Measurements from ENCODE around the gene CASZ1. TPM values are rescaled to one million over a fixed set of nuclear protein-coding genes. Genes with fewer than 3 reads are reported as not detected.

Gene CASZ1
- total RNA-seq, 1 donor from 2014 or later: 58.2 TPM

DNA sequence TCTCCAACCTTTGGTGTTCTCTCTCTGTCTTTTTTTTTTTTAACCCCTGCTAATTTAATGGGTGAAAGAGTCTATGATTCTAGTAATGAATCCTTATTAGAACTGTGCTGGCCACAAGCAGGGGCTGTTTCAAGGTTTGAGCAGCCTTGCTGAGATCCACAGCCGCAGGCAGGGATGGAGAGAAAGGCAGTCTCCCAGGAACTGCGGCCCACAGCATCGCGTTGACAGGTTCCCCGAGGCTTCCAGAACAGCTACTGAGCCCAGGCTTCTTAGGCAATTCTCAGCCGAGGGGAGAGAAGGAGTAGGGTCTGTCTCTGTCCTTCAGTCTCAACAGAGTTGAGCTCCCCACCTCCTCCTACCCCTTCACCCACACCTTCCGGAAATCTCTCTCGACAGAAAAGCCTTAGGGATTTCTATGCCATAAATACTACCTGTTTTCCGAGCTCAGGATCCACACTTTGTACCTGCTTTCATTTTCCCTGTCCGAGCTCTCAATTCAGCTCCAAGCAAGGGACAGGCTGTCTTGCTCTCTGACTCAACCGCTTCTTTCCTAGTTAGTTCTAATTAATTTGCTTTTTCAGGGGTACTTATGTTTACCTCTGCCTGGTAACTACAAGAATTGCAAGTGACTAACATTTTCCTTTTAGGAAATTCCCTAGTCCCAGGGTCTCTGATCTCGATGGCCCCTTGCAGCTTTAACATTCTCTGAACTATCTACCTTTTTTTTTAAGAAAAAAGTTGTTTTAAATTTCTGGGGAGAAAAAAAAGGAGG lies 6.7 kb upstream of the CASZ1 start:
- no peak for ATAC-seq

GRCh38 chr1:10800778-10801177 lies 4.3 kb upstream of the CASZ1 start:
- ATAC-seq: no peak
- DNase-seq (ENCODE audit: missing footprints): no peak
- intact Hi-C loops (cut with DNase I): no loop called here

More for the DNA sequence above, 6.7 kb upstream of the CASZ1 start:
- intact Hi-C loops (cut with DNase I): no loop called here
- DNase-seq (ENCODE audit: missing footprints): no peak

DNA sequence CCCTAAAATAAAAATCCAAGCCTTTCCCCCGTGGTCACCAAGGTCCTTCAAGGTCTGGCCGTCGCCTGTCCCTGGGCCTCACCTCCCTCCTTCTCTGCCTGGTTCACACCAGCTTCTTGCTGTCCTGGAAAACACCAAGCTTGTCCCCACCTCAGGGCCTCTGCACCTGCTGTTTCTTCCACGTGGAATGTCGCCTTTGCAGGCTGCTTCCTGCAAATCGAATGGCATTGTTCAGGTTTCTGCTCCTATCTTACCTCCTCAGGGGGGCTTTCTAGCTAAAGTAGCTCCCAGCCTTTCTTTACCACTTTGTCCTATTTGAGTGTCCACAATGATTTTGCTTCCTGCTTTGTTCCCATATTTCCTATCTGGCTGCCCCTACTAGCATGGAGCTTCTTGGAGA lies 3.3 kb upstream of the CASZ1 start:
- ATAC-seq (no peak), DNase-seq (ENCODE audit: missing footprints) (no peak)
- intact Hi-C loops (cut with DNase I): loop anchor here (5.0 kb wide), 1 partner anchor 267 kb away; no protein-coding TSS in a partner anchor

- ATAC-seq (peak; percentile 63), DNase-seq (ENCODE audit: missing footprints) (no peak)
- intact Hi-C loops (cut with DNase I): loop anchor here (1.0 to 5.0 kb wide), 3 partner anchors 27 to 263 kb away; no protein-coding TSS in a partner anchor
Measured at GRCh38 chr1:10795276-10796021, 997 bp downstream of the CASZ1 start.

DNA sequence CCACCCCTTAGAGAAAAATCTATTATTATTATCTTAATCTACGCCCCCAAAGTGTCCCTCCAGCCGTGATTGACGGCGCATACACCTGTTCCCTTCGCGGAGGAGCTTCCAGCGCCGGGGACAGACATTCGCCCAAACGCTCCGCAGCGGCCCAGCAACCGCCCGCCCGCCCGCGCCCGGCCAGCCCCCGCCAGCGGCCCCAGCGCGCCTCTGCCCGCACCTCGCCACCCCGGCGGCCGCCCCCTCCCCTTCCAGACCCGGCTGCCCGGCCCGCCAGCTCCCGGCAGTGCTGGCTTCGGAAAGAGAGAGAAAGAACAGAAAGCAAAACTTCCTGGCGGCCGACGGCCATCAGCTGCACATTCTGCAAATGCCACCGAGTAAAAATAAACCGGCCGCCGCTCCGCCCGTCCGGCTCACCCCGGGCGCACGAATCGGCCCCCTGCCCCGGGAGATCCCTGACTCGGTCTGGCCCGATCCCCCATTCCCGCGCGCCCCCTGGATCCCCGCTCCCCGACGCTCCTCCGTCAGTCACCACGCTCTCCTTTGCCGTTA lies 1.6 kb downstream of the CASZ1 start:
- no peak for DNase-seq (ENCODE audit: missing footprints)
- intact Hi-C loops (cut with DNase I): loop anchor here (2.0 to 5.0 kb wide), 2 partner anchors 66 to 262 kb away; no protein-coding TSS in a partner anchor
- ATAC-seq: peak; percentile 55

DNA sequence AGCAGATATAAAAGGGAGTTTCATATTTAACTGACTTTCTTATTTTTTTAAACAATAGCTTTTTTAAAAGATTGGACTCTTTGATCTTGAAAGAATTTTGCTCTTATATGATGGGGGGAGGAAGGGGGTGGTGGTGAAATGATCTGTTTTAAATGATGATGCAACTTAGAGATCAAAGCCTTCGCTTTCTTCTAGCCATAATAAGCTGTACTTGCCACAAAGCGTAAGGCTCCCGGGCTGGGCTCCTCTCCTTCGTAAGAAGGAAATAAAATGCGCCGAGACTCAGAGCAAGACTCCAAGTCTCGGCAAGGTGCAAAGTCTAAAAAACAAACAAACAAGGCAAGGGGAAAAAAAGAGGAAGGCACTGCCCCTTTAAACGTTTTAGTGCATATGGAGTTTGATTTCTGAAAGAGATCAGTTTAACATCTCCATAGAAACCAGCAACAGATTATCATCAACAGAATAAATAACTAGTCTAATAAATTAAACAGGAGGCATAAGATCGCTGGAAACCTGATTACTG lies 3.3 kb downstream of the CASZ1 start:
- ATAC-seq (no peak), DNase-seq (ENCODE audit: missing footprints) (no peak)
- intact Hi-C loops (cut with DNase I): no loop called here

DNA sequence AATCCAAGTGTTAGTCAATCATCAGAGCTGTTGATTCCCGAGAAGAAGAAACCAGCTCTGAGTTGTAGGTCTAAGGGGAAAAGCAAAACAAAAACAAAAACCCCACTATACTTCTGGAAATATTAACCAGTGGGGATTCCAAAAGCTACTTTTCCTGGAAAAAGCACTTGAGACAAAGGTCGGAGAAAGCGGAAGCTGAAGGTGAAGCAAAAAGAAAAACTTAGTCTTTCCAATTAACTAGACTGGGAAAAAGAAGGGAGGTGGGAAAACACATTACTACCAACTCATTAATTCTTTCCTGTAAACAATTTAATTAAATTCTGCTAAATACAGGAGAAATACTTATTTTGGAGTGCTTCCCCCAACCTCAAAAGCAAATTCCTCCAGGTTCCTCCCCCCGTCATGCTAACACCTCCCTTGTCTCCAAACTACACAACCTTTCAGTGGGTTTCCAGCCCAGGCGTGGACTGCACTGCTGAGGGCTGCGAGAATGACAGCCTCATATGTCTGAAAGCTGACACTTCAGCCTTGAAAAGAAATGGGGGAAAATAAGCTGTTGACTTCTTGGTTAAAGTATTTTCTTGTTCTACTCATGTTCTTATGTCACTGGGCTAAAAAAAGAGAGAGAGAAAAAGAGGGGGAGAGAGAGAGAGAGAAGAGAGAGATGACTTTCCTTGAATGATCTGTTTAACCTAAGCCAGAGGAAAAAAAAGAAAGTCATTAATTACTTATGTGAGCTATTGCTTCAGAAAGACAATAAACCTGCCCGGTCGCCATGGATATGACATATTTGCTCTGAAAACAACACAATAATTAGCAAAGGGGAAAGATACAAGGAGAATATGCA lies 5.1 kb downstream of the CASZ1 start:
- no peak for DNase-seq (ENCODE audit: missing footprints)
- no peak for ATAC-seq
- intact Hi-C loops (cut with DNase I): no loop called here

DNA sequence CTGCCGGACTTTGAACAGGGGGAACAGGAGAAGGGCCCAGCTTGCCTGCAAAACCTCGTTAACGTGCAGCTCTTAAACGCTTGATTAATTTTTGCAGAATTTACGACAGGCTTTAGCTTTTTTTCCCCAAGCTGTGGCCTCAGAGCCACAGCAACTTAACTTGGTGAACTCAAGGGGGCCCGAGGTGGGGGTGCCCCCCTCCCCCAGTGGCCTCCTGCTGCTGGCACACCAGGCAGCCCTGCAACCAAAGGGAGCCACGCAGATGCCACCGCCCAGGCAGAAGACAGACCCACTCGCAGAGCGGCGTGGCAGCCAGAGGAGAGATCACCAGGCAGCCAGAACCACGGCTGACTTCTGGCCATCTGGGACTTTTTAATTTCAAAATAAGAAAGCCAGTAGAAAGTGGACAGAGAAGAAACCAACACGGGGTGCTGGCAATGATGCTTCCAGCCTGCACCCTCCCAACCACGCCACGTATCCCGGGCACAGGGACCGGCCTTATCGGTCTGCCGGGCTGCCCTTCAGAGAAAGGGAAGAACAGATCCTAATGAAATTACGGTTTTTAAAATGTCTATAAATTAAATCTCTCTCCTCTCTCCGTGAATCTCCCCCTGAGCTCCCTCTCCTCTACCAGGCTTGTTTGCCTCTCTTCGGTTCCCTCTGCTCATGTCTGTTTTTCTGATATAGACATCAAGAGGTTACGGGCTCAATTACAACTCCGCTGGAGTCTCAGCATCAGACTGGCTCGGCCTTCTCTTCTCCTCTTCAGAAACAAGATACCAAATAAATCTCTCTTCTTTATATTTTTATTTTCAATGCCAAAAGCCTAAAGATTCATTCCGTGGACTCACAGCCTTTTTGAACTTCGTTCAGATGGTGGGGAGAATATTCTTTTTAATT lies 6.4 kb downstream of the CASZ1 start:
- intact Hi-C loops (cut with DNase I): loop anchor here (2.0 to 5.0 kb wide), 3 partner anchors 43 to 283 kb away; no protein-coding TSS in a partner anchor
- ATAC-seq: no peak
- no peak for DNase-seq (ENCODE audit: missing footprints)

DNA sequence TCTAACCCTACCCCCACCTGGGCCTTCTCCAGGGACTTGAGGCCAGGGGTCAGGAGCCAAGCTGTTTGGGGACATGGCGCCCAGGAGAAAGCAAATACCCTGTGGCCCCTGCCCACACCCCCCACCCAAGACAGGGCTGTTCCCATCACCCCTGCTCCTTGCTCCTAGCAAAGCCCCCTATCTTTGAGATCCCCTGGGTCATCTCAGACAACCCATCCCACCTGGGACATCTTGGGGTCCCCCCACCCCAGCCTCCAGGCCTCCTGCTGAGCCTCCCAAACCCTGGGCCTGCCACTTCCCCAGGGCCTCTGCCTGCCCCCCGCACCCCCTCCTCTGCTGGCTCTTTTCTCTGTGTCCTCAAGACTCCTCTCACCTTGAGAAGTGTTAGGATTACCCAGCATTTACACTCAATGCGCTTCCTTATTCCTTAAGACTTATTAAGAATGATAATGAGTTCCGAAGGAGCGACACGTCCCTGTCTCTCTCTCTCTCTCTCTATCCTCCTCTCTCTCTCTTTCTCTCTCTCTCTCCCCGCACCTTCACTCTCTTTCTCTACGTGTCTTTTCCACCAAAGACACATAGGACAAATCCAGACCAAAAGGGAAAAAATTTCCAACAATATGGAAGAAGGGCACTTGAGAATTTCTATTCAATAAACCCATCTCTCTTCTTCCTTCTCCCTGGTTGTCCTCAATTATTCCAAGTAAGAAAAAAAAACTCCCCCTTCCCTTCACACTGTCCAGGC lies 7.2 kb downstream of the CASZ1 start:
- ATAC-seq (no peak), DNase-seq (ENCODE audit: missing footprints) (no peak)
- intact Hi-C loops (cut with DNase I): loop anchor here (2.0 to 5.0 kb wide), 3 partner anchors 42 to 282 kb away; no protein-coding TSS in a partner anchor

DNA sequence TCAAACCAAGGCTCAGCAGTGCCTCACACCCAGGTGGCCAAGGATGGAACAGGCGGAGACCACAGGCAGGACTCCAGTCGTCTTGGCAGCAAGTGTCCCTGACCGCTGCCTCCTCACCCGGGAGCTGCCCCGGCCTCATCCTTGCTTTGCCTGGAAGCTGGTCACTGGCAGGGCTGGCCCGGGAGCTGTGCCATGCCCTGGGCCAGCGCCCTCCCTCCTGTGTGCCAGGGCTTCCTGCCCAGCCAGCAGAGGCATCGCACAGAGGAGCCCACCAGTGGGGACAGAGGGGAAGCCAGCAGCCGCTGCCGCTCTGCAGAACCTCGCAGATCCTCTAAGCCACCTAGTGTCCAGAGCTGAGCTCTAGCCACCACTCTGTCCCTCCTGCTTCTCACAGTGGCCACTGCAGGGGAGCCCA lies 7.8 kb downstream of the CASZ1 start:
- DNase-seq (ENCODE audit: missing footprints) (no peak), ATAC-seq (peak; percentile 94)
- intact Hi-C loops (cut with DNase I): loop anchor here (2.0 to 5.0 kb wide), 3 partner anchors 41 to 281 kb away; no protein-coding TSS in a partner anchor

DNA sequence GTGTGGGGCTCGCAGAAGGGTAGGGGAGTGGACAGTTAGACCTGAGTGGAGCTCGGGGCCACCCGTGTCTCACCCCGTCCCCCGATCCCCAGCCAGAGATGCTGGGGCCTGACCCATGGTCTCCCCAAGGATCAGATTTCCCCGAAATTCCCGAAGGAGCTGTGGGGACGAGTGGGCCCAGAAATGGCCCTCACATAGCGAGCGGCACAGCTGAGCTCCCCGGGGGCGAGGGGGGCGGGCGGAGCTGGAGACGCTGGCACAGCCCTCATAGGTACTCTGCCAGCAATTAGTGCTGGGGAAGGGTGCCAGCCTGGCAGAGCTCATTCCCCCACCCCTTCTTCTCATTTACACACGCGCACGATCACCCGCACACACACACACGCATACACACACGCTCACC lies 9.2 kb downstream of the CASZ1 start:
- no peak for DNase-seq (ENCODE audit: missing footprints)
- intact Hi-C loops (cut with DNase I): loop anchor here (5.0 kb wide), 2 partner anchors 40 to 280 kb away; no protein-coding TSS in a partner anchor
- ATAC-seq: no peak

DNA sequence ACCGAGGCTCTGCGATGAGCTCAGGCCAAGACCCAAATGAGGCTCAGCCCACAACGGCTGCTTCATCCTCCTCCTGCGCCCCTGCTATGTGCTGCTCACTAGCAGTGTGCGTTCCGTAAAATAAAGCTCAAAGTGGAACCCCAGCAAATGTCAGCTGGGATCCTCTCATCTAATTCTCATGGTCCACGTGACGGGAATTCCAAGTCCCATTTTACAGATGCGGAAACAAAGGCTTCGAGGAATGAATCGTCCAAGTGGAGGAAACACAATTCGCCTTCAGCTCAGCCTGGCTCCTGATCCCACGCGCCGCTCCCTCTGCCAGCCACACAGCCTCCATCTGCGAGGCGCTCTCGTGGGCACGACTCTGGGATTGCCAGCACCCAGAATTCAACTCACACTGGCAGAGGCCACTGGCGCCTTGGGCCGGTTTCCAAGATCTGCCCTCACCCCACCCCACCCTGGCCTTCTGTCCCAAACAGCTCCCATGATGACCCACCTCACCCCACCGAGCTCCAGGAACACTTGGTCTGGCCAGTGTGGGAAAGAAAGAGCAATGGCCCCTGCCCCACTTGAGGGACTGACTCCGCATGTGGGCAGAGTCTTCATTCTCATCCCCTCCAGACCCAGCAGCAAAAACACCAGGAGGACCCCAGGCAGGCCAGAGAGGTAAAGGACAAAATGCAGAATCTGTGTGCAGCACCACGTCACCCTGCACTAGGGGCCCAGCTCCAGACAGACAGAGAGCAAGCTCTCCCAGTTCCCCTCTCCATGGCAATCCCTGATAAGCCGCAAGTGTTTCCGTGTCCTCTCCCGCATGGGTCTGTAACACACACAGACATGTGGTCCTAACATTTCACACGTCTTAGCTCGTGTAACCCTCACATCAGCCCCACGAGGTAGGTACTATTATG lies 10.5 kb downstream of the CASZ1 start:
- ATAC-seq (peak; percentile 11), DNase-seq (ENCODE audit: missing footprints) (no peak)
- intact Hi-C loops (cut with DNase I): loop anchor here (5.0 kb wide), 2 partner anchors 39 to 279 kb away; no protein-coding TSS in a partner anchor

GRCh38 chr1:10784998-10785727 lies 11.3 kb downstream of the CASZ1 start:
- no peak for ATAC-seq
- intact Hi-C loops (cut with DNase I): loop anchor here (5.0 kb wide), 2 partner anchors 38 to 278 kb away; no protein-coding TSS in a partner anchor
- no peak for DNase-seq (ENCODE audit: missing footprints)

DNA sequence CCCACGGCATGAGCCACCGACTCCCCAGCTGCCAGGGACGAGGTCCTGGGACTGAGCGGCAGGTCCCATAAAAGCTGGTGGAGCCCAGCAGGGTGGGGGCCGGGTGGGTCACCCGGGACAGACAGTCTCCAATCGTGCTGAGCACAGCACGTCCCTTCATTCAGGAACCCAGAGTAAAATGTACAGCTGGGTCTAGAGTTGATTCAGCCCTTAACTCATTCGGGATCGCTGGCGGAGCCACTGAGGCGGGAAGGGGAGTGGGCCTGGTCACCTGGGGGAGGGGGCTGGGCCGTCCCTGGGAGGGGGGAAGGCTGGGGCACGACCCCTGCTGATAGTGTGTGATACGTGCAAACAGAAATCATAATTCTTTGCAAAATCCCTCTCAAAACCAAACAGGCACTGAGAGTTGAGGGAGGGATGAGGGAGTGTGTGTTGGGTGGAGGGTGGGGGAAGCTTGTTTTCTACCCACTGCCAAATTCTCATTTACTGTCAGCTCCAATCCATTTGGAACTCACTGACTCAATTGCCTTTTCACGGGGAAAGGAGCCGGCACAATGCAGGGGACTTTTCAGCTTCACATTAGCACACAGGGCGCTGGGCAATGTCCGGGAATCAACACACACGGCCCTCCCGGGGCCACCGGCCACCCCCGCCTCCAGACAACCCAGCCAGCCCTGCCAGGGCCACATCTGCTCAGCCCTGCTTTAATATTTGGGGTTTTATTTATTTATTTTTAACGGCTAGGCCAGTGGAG lies 13.8 kb downstream of the CASZ1 start:
- no peak for DNase-seq (ENCODE audit: missing footprints)
- ATAC-seq: no peak
- intact Hi-C loops (cut with DNase I): no loop called here

Data from Right ventricle myocardium inferior (tissue), 1 donor.